ENCODE results near the gene TIMP4.

DNA sequence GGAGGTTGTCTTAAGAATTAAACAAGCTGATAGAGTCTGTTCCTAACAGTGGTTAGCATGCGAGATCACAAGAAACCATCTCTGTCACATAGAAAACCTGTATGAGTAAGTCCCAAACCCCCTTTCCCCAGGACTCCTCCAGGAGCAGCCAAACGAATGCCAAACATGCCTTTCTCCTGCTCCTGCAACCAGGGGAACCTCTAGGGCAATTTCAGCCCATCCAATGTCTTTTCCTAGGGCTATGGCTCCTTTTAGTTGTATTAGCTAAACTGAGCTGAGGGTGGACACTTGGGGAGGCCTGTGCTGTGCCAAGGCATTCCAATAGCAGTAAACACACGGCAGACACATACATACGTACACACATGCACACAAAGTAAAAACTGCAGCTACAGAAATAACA lies 36.5 kb upstream of the TIMP4 start:
- TF ChIP-seq, protein P1, sequence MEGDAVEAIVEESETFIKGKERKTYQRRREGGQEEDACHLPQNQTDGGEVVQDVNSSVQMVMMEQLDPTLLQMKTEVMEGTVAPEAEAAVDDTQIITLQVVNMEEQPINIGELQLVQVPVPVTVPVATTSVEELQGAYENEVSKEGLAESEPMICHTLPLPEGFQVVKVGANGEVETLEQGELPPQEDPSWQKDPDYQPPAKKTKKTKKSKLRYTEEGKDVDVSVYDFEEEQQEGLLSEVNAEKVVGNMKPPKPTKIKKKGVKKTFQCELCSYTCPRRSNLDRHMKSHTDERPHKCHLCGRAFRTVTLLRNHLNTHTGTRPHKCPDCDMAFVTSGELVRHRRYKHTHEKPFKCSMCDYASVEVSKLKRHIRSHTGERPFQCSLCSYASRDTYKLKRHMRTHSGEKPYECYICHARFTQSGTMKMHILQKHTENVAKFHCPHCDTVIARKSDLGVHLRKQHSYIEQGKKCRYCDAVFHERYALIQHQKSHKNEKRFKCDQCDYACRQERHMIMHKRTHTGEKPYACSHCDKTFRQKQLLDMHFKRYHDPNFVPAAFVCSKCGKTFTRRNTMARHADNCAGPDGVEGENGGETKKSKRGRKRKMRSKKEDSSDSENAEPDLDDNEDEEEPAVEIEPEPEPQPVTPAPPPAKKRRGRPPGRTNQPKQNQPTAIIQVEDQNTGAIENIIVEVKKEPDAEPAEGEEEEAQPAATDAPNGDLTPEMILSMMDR (IDR thresholded peaks at IDR 0.05): no peak
- no peak for TF ChIP-seq POLR2A (IDR thresholded peaks at IDR 0.05)
